HG02970 (cell line): Measurements from ENCODE around the gene CPLX3.

Experiments used
- ATAC-seq: cut with Tn5 transposase; IDR thresholded peaks from one replicate; pipeline ENCODE4 v1.9.1; 2021; ENCODE audit warnings: mild to moderate bottlenecking, moderate library complexity, moderate number of reproducible peaks; ENCODE audit not compliant: unreplicated experiment, low FRiP score

CPLX3 gene

DNA sequence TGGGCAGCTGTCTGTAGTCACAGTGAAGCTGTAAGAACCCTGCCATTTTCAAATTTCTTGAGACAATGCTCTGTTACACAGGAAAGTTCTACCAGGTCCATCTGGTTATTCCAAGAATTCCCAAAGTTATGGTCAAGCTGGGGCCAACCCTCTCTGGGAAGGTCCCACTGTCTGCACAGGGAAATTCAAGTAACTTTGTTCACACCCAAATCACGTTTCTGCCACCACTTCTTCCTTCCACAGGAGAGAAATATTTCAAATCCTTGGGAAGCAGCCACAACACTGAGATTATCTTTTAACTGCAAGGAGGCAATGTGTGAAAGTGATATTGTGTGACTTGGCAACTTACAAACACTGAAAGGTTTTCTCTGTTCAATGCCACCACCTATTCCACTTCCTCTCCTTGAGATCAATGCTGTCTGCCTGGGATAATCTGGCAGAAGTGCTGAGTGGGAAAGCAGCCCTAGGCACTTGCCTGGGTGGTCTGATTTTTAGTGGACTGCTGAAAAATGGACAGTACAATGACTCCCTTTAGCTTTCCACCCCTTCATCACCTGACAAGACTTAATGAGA lies 41.1 kb downstream of the CPLX3 start:
- no peak for ATAC-seq

DNA sequence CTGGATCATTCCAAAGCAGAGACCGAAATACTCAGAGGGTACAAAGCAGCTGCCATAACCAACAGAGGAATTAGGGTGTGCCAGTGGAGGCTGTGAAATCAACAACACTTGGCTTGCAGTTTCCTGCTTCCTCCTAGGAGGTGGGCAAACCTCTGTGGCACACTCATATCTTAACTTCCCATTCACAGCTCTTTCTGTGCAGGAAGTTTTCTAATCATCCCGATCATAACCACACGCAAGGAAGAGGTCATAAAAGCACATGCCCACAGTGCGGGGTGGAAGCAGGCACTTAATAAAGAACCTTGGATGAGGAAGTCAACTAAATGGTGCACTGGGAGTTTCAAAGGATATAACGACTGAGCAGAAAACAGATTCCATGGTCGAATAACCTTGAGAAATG lies 41.6 kb downstream of the CPLX3 start:
- no peak for ATAC-seq

DNA sequence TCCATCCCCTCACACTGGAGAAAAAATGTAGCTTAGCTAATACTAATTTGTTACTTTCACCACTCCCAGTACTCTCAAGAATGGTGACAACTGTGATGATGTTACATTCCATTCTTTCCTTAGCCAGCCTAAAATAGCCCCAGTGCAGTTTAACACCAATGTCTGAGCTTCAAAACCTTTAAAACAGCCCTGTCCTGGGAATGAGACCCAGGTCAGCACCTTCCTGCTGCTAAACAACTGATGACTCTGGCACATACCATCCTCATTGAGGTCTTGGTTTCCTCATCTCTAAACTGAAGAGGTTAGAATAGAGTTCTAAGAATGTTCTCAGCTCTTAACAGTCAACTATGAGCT lies 42.9 kb downstream of the CPLX3 start:
- ATAC-seq = no peak

DNA sequence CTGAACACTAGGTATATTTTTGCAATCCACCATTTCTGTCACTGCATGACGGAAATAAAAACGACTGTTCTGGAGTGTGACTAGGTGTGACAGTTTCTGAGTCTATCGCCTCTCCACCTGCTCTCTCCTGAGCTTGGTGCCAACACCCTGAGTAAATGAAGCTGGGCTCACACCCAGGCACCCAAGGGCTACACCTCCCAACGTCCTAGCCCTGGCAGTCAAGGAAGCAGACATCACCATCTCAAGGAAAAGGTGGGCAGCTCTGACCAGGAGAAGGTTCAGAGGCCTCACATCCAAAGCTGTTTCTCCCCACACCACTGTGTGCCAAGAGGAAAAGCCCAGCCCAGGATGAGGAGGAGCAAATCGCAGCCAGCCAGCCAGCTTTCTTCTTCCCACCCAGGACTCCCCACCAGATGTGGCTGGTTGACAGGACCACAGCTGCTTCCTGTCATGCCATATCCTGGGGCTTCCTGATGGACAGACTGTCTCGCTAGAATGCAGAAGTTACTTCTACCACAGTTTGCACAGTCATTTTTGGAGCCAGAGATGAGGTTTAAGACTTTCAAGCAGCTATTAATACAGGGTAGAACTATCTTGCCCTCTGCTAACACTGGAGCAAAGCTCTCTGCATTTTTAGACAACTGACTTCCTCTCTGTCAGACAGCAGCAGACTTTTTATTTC lies 43.4 kb downstream of the CPLX3 start:
- no peak for ATAC-seq

- ATAC-seq = no peak
Measured at GRCh38 chr15:74870436-74871215, 44.2 kb downstream of the CPLX3 start.

- no peak for ATAC-seq
Measured at GRCh38 chr15:74872702-74873035, 46.2 kb downstream of the CPLX3 start.

GRCh38 chr15:74873036-74873755 lies 46.8 kb downstream of the CPLX3 start, which contains the start of gene SCAMP2:
SCAMP2 (minus strand) TSS chr15:74873365; CDS start chr15:74873255, 110 bp downstream.
- peak; percentile 73 for ATAC-seq

DNA sequence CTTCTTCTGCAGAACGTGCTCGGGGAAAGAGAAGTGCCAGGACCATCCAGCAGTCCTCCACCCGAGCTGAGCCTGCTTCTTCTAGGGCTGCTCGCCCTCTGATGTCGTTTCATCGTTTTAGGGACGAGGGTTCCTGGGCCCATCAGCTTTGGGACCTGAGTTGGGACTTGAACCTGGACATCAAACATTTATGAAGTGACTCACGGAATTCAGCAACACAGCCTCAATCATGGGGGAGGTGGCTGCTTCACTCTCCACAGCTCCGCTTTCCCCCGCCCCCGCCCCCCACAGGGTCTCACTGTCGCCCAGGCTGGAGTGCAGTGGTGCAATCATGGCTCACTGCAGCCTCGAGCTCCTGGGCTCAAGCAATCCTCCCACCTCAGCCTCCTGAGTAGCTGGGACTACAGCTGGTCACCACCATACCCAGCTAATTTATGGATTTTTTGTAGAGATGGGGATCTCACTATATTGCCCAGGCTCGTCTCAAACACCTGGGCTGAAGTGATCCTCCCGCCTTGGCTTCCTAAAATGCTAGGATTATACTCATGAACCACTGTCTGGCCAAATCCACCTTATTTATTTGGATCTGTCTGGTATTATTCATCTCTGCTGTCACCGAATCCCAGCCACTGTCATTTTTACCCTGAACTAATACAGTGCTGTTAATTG lies 47.5 kb downstream of the CPLX3 start:
- ATAC-seq = no peak

DNA sequence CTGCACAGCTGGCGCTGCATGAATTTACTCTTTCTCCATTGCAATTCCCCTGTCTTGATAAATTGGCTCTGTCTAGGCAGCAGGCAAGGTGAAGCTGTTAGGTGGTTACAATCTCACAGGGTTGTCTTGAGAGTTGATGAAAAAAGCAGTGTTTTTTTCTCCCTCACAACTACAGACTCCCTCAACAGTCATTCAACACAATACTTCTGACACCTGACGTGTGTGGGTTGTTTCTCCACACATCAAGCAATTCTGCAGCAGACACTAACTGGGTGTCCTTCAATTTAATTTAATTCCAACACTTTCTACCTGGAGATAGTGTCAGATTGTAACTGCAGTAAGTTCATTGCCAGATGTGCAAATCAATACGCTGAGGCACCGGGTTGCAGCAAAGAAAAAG lies 51.8 kb downstream of the CPLX3 start:
- no peak for ATAC-seq
